H1 (cell line): Measurements from ENCODE around the gene TNPO2. TPM values are rescaled to one million over a fixed set of nuclear protein-coding genes. Genes with fewer than 3 reads are reported as not detected.

ENCODE experiments used
- ATF3 ChIP-seq: IDR thresholded peaks from 2 replicates; pipeline ENCODE4 v1.6.1; 2011; ENCODE audit warnings: low read depth, mild to moderate bottlenecking, low read length; ENCODE audit not compliant: insufficient read depth
- CBX8 ChIP-seq: fragments of 300-800, 300-1000 bp; sonication (generic); IDR thresholded peaks from 2 replicates; pipeline ENCODE4 v1.7.1; 2016; ENCODE audit warnings: low read depth, low read length, borderline replicate concordance
- CHD2 ChIP-seq: IDR thresholded peaks from 2 replicates; pipeline ENCODE4 v1.6.1; 2012; ENCODE audit warnings: low read length, improper control_type of control experiment
- CTBP2 ChIP-seq: IDR thresholded peaks from 2 replicates; pipeline ENCODE4 v1.7.0; 2011; ENCODE audit warnings: borderline replicate concordance, mild to moderate bottlenecking, moderate library complexity, mixed read lengths, low read length; ENCODE audit not compliant: insufficient read depth, insufficient read length
- EZH2 ChIP-seq: fragments of 200-600 bp; sonication (generic); IDR thresholded peaks from 2 replicates; pipeline ENCODE4 v1.7.1; 2012; ENCODE audit warnings: low read depth, mild to moderate bottlenecking, moderate library complexity, low read length, inconsistent platforms; ENCODE audit not compliant: severe bottlenecking
- GTF2F1 ChIP-seq: IDR thresholded peaks from 2 replicates; pipeline ENCODE4 v1.6.1; 2012; ENCODE audit warnings: low read depth, low read length, improper control_type of control experiment, borderline replicate concordance
- JUN ChIP-seq: IDR thresholded peaks from 2 replicates; pipeline ENCODE4 v1.6.1; 2011; ENCODE audit warnings: low read depth, mild to moderate bottlenecking, improper control_type of control experiment, low read length
- MAFK ChIP-seq: IDR thresholded peaks from 2 replicates; pipeline ENCODE4 v1.6.1; 2012; ENCODE audit warnings: low read depth, mild to moderate bottlenecking, improper control_type of control experiment, low read length
- RFX5 ChIP-seq: IDR thresholded peaks from 2 replicates; pipeline ENCODE4 v1.6.1; 2011; ENCODE audit warnings: low read depth, low read length, improper control_type of control experiment, borderline replicate concordance
- SIN3A ChIP-seq, 2 experiments: IDR thresholded peaks in 1 of 2; conservative IDR thresholded peaks in 1 of 2; 2 replicates each; pipeline ENCODE4 v1.6.1; 2011 to 2012; ENCODE audit warnings: low read length in 2 of 2, improper control_type of control experiment in 1 of 2, low read depth in 1 of 2, mild to moderate bottlenecking in 1 of 2
- SP1 ChIP-seq: IDR thresholded peaks from 2 replicates; pipeline ENCODE4 v1.6.1; 2011; ENCODE audit warnings: low read depth, low read length
- TAF1 ChIP-seq: IDR thresholded peaks from 2 replicates; pipeline ENCODE4 v1.6.1; 2011; ENCODE audit warnings: mild to moderate bottlenecking, low read depth, low read length
- polyA plus RNA-seq, 7 experiments: library from polyadenylated mRNA; depleted of rRNA in 3 of 7; stranded (reverse) in 5 of 7; unstranded in 2 of 7; fragments of >200 nt in 5 of 7; fragments of 200-250 nt in 2 of 7; gene quantifications; 1 replicate in 5 of 7; 2 replicates in 1 of 7; 4 replicates in 1 of 7; pipeline versions ENCODE4 v1.2.1 to v1.2.3, GENCODE V29; 2011 to 2013; ENCODE audit warnings: missing spikeins in 2 of 7, mixed read lengths in 2 of 7
- total RNA-seq: library from RNA; stranded (reverse); fragmentation: NEBNext Ultra II Directional; extraction: Animal tissue kit (Norgen Biotek cat#: 25700); gene quantifications from 2 replicates; pipeline ENCODE4 v1.2.1, GENCODE V29; 2021

The TNPO2 gene
- total and polyA plus RNA-seq, 2 of the 8 experiments (the other 6 are each of a cell fraction or from before 2014, with no cell fraction given), result 112 to 121 TPM

DNA sequence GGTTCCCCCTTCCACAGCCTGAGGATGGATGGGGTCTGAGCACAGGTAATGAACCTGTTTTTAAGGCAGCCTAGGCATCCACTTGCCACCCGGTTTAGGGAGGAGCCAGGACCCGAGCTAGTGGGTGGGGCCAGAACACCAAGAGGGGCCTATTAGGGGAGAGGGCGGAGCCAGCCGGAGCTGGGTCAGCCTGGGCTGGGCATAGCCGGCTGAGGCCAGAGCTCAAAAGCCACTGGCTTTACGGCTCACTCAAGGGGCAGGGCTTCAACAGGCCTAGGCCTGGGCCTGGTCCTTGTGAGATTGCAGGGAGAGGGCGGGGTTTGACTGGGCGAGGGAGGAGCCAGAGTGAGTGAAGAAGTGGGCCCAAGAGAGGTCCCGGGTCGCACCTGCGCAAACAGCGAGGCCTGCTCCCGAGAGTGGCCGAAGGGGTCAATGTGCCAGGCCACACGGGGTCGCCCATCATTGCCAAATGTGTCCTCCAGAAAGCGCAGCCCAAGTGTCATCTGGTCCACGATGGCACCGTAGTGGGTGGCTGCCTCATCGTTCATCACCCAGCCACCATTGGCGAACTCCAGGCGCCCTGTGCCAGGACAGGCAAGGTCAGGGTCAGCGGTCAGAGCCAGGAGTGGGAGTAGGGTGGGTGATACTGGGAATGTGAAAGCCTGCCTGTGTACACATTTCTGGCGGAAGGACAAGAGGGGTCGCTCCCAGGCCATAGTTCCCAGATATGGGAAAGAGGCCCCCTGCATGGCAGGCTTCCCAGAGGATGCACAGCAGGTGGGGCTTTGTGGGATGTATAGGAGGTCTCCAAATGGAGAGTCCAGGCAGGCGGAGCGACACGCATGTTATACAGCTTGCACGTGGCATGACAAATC lies 59.1 kb downstream of the TNPO2 start (continued):
- TF ChIP-seq RFX5, result no peak
- no peak for TF ChIP-seq CBX8
- TF ChIP-seq CHD2, result no peak
- TF ChIP-seq JUN, result peak; percentile 83
- no peak; the same call in 1 of the 2 replicates for TF ChIP-seq SP1
- no peak for TF ChIP-seq ATF3
- no peak for TF ChIP-seq GTF2F1
- TF ChIP-seq SIN3A (conservative IDR thresholded peaks at IDR 0.05 in 1 of 2, IDR thresholded peaks at IDR 0.05 in 1 of 2; ENCODE audit: low read depth in 1 of 2, low read length in 2 of 2), result no peak
- TF ChIP-seq TAF1, result no peak
- TF ChIP-seq EZH2, result no peak
- no peak for TF ChIP-seq CTBP2
- no peak for TF ChIP-seq MAFK
